KMS-11 (cell line): ENCODE measurements around the gene GALNTL6.

Experiments
- H2AFZ ChIP-seq: fragments of 200-600 bp; sonication (generic); 2 replicates; pipeline ENCODE4 v1.6.1; 2016; ENCODE audit warnings: antibody characterized with exemption, mixed run types, low read depth
- H3K27ac ChIP-seq: fragments of 200-600 bp; sonication (generic); 2 replicates; pipeline ENCODE4 v1.6.1; 2016; ENCODE audit warnings: mild to moderate bottlenecking, mixed run types
- H3K27me3 ChIP-seq: fragments of 200-600 bp; sonication (generic); 2 replicates; pipeline ENCODE4 v1.6.1; 2017; ENCODE audit warnings: mild to moderate bottlenecking, low read depth, mixed run types, moderate library complexity; ENCODE audit not compliant: insufficient read depth
- H3K36me3 ChIP-seq: fragments of 200-600 bp; sonication (generic); 2 replicates; pipeline ENCODE4 v1.6.1; 2017; ENCODE audit warnings: mild to moderate bottlenecking, mixed run types; ENCODE audit not compliant: insufficient read depth
- H3K4me1 ChIP-seq: fragments of 200-600 bp; sonication (generic); 2 replicates; pipeline ENCODE4 v1.6.1; 2016; ENCODE audit warnings: mild to moderate bottlenecking, low read depth, mixed run types; ENCODE audit not compliant: poor library complexity, severe bottlenecking
- H3K4me2 ChIP-seq: fragments of 200-600 bp; sonication (generic); 2 replicates; pipeline ENCODE4 v1.7.0; 2016; ENCODE audit warnings: mild to moderate bottlenecking, mixed run types
- H3K4me3 ChIP-seq: fragments of 200-600 bp; sonication (generic); IDR thresholded peaks from 2 replicates; pipeline ENCODE4 v1.6.1; 2017; ENCODE audit warnings: low read depth, low read length, mixed read lengths; ENCODE audit not compliant: insufficient read depth
- H3K79me2 ChIP-seq: fragments of 200-600 bp; sonication (generic); 2 replicates; pipeline ENCODE4 v1.6.1; 2016; ENCODE audit warnings: low read depth, mixed run types; ENCODE audit not compliant: insufficient read depth
- H3K9ac ChIP-seq: fragments of 200-600 bp; sonication (generic); 2 replicates; pipeline ENCODE4 v1.6.1; 2016; ENCODE audit warnings: mild to moderate bottlenecking, mixed run types
- H4K20me1 ChIP-seq: fragments of 200-600 bp; sonication (generic); 2 replicates; pipeline ENCODE4 v1.6.1; 2016; ENCODE audit warnings: mild to moderate bottlenecking, mixed run types; ENCODE audit not compliant: insufficient read depth
- CTCF ChIP-seq: fragments of 200-600 bp; sonication (generic); conservative IDR thresholded peaks from 2 replicates; pipeline ENCODE4 v1.6.1; 2017; ENCODE audit warnings: low read depth, mild to moderate bottlenecking, antibody characterized with exemption, low read length, moderate library complexity, mixed read lengths

The GALNTL6 gene

GRCh38 chr4:172055498-172055897 lies 242.3 kb downstream of the GALNTL6 start:
- Histone ChIP-seq H4K20me1 (no peaks in the 10 kb centered on the region), H3K4me1 (peaks cover 25% of the 10 kb centered on the region), H3K27ac (no peak overlapping the region), H3K9ac (no peak overlapping the region), H3K79me2 (no peaks in the 10 kb centered on the region), H3K4me2 (peak overlapping the region; percentile 46), H3K27me3 (no peaks in the 10 kb centered on the region), H2AFZ (no peak overlapping the region), H3K4me3 (no peak overlapping the region), H3K36me3 (no peaks in the 10 kb centered on the region)
- no peak for TF ChIP-seq CTCF

GRCh38 chr4:172061204-172061603 lies 248.0 kb downstream of the GALNTL6 start:
- no peak overlapping the region for H3K4me2 ChIP-seq
- no peak overlapping the region for H3K27ac ChIP-seq
- H2AFZ ChIP-seq = no peak overlapping the region
- no peaks in the 10 kb centered on the region for H3K36me3 ChIP-seq
- H4K20me1 ChIP-seq = no peaks in the 10 kb centered on the region
- H3K79me2 ChIP-seq = no peaks in the 10 kb centered on the region
- H3K4me3 ChIP-seq = no peak overlapping the region
- no peaks in the 10 kb centered on the region for H3K27me3 ChIP-seq
- no peak for TF ChIP-seq CTCF
- peaks cover 3% of the 10 kb centered on the region for H3K4me1 ChIP-seq
- H3K9ac ChIP-seq = no peak overlapping the region

GRCh38 chr4:172068506-172068905 lies 255.3 kb downstream of the GALNTL6 start:
- H3K27ac ChIP-seq = no peak overlapping the region
- no peaks in the 10 kb centered on the region for H4K20me1 ChIP-seq
- H3K27me3 ChIP-seq = no peaks in the 10 kb centered on the region
- H3K79me2 ChIP-seq = no peaks in the 10 kb centered on the region
- H3K4me3 ChIP-seq = no peak overlapping the region
- no peaks in the 10 kb centered on the region for H3K36me3 ChIP-seq
- H3K9ac ChIP-seq = no peak overlapping the region
- H3K4me1 ChIP-seq = no peaks in the 10 kb centered on the region
- no peak overlapping the region for H3K4me2 ChIP-seq
- TF ChIP-seq CTCF = no peak
- no peak overlapping the region for H2AFZ ChIP-seq

- Histone ChIP-seq H4K20me1 (no peaks in the 10 kb centered on the region), H3K4me3 (no peak overlapping the region)
Observed at GRCh38 chr4:172073590-172073989, 260.4 kb downstream of the GALNTL6 start.

More at GRCh38 chr4:172073590-172073989, 260.4 kb downstream of the GALNTL6 start:
- Histone ChIP-seq H3K4me2 (no peak overlapping the region), H3K27ac (no peak overlapping the region), H3K27me3 (no peaks in the 10 kb centered on the region), H3K79me2 (no peaks in the 10 kb centered on the region), H3K4me1 (no peaks in the 10 kb centered on the region), H3K36me3 (no peaks in the 10 kb centered on the region), H2AFZ (no peak overlapping the region), H3K9ac (no peak overlapping the region)
- no peak for TF ChIP-seq CTCF
